Stromal cell of bone marrow (primary cell): Measurements from ENCODE around the gene KDM5B.

Experiments used
- DNase-seq: peaks from one replicate; pipeline ENCODE4 v3.0.0-alpha.2; 2012; ENCODE audit warnings: low read depth

KDM5B gene

GRCh38 chr1:202685641-202686040 lies 122.6 kb downstream of the KDM5B start:
- no peak for DNase-seq

GRCh38 chr1:202684716-202685115 lies 123.5 kb downstream of the KDM5B start:
- no peak for DNase-seq

GRCh38 chr1:202683029-202683428 lies 125.2 kb downstream of the KDM5B start:
- no peak for DNase-seq

GRCh38 chr1:202682477-202682876 lies 125.7 kb downstream of the KDM5B start:
- no peak for DNase-seq

- DNase-seq, result no peak
Observed at GRCh38 chr1:202681736-202682420, 126.3 kb downstream of the KDM5B start.

GRCh38 chr1:202680586-202681352 lies 127.5 kb downstream of the KDM5B start:
- DNase-seq, result no peak

GRCh38 chr1:202679406-202680177 lies 128.6 kb downstream of the KDM5B start:
- no peak for DNase-seq

DNA sequence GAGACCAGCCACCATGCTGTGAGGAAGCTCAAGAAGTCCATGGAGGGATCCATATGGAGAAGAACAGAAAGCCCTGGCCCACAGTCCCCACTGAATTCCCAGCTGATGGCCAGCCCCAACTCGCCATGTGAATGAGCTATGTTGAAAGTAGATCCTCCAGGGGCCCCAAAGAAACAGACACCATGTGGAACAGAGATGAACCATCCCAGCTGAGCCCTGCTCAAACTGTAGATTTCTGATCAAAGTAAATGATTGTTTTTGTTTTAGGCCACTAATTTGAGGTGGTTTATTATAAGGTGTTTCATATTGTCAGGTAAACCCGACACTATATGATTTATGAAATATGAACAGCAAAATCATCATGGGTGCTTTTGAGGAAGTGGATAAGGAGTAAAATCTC lies 130.8 kb downstream of the KDM5B start:
- no peak for DNase-seq
